Measurements from ENCODE around the gene CIT. TPM values are rescaled to one million over a fixed set of nuclear protein-coding genes. Genes with fewer than 3 reads are reported as not detected.
A peak's percentile ranks its signal among the peaks of the same experiment; 100 is the strongest.

CIT gene
- total RNA-seq, 2 experiments from 2014 or later, result 1.3 to 1.9 TPM

- Histone ChIP-seq H3K4me3 (ENCODE audit: low read length) (no peak overlapping the region), H3K27me3 (ENCODE audit: control insufficient read depth in 1 of 2, insufficient read depth in 2 of 2, low read length in 2 of 2) (no peaks in the 10 kb centered on the region), H3K9me3 (ENCODE audit: control insufficient read depth in 1 of 2, insufficient read depth in 1 of 2, low read length in 2 of 2) (peaks cover 0 to 3% of the 10 kb centered on the region in 2 experiments), H3K27ac (ENCODE audit: low read depth in 1 of 2, low read length in 2 of 2) (no peak overlapping the region), H3K36me3 (ENCODE audit: insufficient read depth, low read length) (no peaks in the 10 kb centered on the region), H3K4me1 (ENCODE audit: insufficient read depth, low read length) (no peaks in the 10 kb centered on the region)
- intact Hi-C loops (cut with DNase I, micrococcal nuclease), result loop anchor here in 1 of 2 experiments (10.0 kb wide), 1 partner anchor 205 kb away; the partner anchor contains the start of gene PRKAB1
- ATAC-seq (ENCODE audit: poor library complexity) (no peak), DNase-seq (no peak)
- TF ChIP-seq, protein P1, sequence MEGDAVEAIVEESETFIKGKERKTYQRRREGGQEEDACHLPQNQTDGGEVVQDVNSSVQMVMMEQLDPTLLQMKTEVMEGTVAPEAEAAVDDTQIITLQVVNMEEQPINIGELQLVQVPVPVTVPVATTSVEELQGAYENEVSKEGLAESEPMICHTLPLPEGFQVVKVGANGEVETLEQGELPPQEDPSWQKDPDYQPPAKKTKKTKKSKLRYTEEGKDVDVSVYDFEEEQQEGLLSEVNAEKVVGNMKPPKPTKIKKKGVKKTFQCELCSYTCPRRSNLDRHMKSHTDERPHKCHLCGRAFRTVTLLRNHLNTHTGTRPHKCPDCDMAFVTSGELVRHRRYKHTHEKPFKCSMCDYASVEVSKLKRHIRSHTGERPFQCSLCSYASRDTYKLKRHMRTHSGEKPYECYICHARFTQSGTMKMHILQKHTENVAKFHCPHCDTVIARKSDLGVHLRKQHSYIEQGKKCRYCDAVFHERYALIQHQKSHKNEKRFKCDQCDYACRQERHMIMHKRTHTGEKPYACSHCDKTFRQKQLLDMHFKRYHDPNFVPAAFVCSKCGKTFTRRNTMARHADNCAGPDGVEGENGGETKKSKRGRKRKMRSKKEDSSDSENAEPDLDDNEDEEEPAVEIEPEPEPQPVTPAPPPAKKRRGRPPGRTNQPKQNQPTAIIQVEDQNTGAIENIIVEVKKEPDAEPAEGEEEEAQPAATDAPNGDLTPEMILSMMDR (IDR thresholded peaks at IDR 0.05), result no peak
- no peaks in the 10 kb centered on the region for H3K4me1 Mint-ChIP-seq (ENCODE audit: low read depth)
- no peak overlapping the region for H3K27ac Mint-ChIP-seq
- H3K4me3 Mint-ChIP-seq, result no peak overlapping the region
- POLR2A ChIA-PET, result no interaction called here
- H3K36me3 Mint-ChIP-seq (ENCODE audit: low read depth), result no peaks in the 10 kb centered on the region
- H3K9me3 Mint-ChIP-seq, result no peaks in the 10 kb centered on the region
- H3K27me3 Mint-ChIP-seq, result no peaks in the 10 kb centered on the region
- CTCF ChIA-PET, result no interaction called here
Observed at GRCh38 chr12:119869720-119870119, 7.4 kb downstream of the CIT start.

DNA sequence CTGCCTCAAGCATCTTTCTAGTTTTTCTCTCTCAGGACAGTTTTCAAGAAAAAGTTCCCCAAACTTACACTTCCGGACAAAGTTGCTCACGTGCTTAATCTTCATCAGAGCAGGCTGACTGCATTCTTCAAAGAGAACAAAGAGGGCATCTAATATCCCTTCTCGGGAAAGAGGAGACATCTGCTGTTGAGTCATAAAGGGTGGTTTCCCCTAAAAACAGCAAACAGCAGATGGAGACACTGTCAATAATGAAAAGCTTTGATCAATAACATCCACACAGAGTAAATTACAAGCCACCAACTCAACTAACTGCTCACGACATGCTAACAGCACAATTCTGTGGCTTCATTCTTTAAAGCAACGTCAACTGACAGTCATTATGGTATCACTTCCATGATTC lies 8.1 kb downstream of the CIT start:
- Histone ChIP-seq H3K36me3 (ENCODE audit: insufficient read depth, low read length) (no peaks in the 10 kb centered on the region), H3K9me3 (ENCODE audit: control insufficient read depth in 1 of 2, insufficient read depth in 1 of 2, low read length in 2 of 2) (peaks cover 0 to 3% of the 10 kb centered on the region in 2 experiments), H3K4me3 (ENCODE audit: low read length) (no peak overlapping the region), H3K27me3 (ENCODE audit: control insufficient read depth in 1 of 2, insufficient read depth in 2 of 2, low read length in 2 of 2) (no peaks in the 10 kb centered on the region), H3K27ac (ENCODE audit: low read depth in 1 of 2, low read length in 2 of 2) (no peak overlapping the region), H3K4me1 (ENCODE audit: insufficient read depth, low read length) (no peaks in the 10 kb centered on the region)
- no peak for ATAC-seq (ENCODE audit: poor library complexity)
- H3K36me3 Mint-ChIP-seq (ENCODE audit: low read depth), result no peaks in the 10 kb centered on the region
- no peaks in the 10 kb centered on the region for H3K9me3 Mint-ChIP-seq
- H3K27ac Mint-ChIP-seq, result no peak overlapping the region
- peak in 2 of 14 experiments; percentile 12 to 13 for DNase-seq
- ChIA-PET POLR2A (no interaction called here), CTCF (no interaction called here)
- TF ChIP-seq, protein P1 (IDR thresholded peaks at IDR 0.05), result no peak
- no peak overlapping the region for H3K4me3 Mint-ChIP-seq
- no peaks in the 10 kb centered on the region for H3K27me3 Mint-ChIP-seq
- no peaks in the 10 kb centered on the region for H3K4me1 Mint-ChIP-seq (ENCODE audit: low read depth)
- intact Hi-C loops (cut with DNase I, micrococcal nuclease), result no loop called here

GRCh38 chr12:119864591-119864990 lies 12.5 kb downstream of the CIT start:
- H3K9me3 Mint-ChIP-seq, result no peaks in the 10 kb centered on the region
- H3K36me3 Mint-ChIP-seq (ENCODE audit: low read depth), result no peaks in the 10 kb centered on the region
- no peaks in the 10 kb centered on the region for H3K27me3 ChIP-seq (ENCODE audit: control insufficient read depth in 1 of 2, insufficient read depth in 2 of 2, low read length in 2 of 2)
- H3K4me3 Mint-ChIP-seq, result no peak overlapping the region
- intact Hi-C loops (cut with DNase I, micrococcal nuclease), result no loop called here
- H3K4me1 Mint-ChIP-seq (ENCODE audit: low read depth), result no peaks in the 10 kb centered on the region
- POLR2A ChIA-PET, result no interaction called here
- TF ChIP-seq, protein P1 (IDR thresholded peaks at IDR 0.05), result no peak
- ATAC-seq (ENCODE audit: poor library complexity), result no peak
- CTCF ChIA-PET, result no interaction called here
- no peaks in the 10 kb centered on the region for H3K27me3 Mint-ChIP-seq
- no peaks in the 10 kb centered on the region for H3K4me1 ChIP-seq (ENCODE audit: insufficient read depth, low read length)
- H3K9me3 ChIP-seq (ENCODE audit: control insufficient read depth in 1 of 2, insufficient read depth in 1 of 2, low read length in 2 of 2), result peaks cover 0 to 3% of the 10 kb centered on the region in 2 experiments
- no peak overlapping the region for H3K27ac Mint-ChIP-seq
- DNase-seq, result no peak
- no peaks in the 10 kb centered on the region for H3K36me3 ChIP-seq (ENCODE audit: insufficient read depth, low read length)
- H3K27ac ChIP-seq (ENCODE audit: low read depth in 1 of 2, low read length in 2 of 2), result no peak overlapping the region
- no peak overlapping the region for H3K4me3 ChIP-seq (ENCODE audit: low read length)

Data from CD4-positive, alpha-beta T cell (primary cell).